NCI-H187 (cell line): Measurements from ENCODE around the gene SERPINB4.

Source experiments
- DNase-seq, 2 experiments: peaks; one replicate each; lab custom pipeline; 2025; lab: John Stamatoyannopoulos, UW

SERPINB4 gene

DNA sequence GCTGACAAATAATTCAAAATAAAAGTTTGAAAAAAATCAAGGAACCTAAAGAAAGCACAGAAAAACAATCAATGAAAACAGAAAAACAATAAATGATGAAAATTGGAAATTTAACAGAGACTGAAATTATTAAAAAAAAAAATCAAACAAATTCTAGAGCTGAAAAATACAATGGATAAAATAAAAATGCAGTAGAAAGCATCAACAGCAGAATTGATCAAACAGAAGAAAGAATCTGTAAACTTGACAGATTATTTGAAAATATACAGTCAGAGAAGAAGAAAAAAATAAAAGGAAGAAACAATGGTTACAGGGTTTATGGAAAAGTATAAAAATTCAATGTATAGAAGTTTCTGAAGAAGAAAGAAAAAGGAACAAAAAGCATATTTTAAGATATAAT lies 16.2 kb downstream of the SERPINB4 start:
- no peak for DNase-seq

DNA sequence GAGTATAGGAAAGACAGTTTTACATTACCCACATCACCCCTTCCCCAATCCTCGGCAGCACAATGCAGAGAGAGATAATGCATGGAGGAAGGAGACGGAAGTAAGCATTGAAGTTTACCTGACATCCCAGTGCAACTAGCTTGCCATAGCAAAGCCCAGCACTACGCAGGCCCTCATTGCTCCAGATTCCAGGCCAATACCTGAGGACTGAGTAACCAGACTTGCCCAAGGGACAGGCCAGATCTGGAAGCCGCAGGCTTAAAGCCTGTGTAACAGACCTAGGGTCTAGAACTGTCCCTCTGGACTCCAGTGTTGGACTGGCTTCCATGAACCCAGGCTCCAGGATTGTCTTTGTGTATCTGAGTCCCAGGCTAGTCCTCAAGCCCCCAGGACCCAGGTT lies 17.6 kb downstream of the SERPINB4 start:
- no peak for DNase-seq

DNA sequence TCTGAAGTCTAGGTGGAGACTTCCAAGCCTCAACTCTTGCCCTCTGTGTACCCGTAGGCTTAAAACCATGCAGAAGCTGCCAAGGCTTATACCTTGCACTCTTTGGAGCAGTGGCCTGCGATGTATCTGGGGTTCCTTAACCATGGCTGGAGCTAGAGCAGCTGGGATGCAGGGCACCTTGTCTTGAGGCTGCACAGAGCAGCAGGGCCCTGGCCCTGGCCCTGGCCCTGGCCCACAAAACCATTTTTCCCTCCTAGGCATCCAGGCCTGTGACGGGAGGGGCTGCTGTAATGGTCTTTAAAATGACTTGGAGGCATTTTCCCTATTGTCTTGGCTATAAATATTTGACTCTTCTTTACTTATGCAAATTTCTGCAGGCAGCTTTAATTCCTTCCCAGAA lies 19.2 kb downstream of the SERPINB4 start:
- DNase-seq, result no peak

DNA sequence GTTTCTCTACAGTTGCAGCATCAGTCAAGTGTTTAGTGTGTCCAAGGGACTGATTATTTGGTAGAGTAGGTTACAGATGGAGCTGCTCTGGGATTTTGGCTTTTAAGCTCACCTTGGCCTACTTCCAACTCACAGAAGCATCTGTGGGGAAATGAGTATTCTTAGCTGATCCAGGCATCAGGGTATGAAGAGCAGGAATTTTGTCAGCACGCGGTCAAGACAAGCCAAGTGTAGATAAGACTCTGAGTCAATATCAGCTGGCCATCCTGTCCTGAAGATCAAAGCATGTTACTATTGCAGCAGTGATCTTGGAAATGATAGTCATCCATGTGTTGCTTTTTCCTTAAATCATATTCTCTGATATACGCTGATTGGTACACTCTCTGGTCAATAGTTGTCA lies 24.4 kb downstream of the SERPINB4 start:
- no peak for DNase-seq

DNA sequence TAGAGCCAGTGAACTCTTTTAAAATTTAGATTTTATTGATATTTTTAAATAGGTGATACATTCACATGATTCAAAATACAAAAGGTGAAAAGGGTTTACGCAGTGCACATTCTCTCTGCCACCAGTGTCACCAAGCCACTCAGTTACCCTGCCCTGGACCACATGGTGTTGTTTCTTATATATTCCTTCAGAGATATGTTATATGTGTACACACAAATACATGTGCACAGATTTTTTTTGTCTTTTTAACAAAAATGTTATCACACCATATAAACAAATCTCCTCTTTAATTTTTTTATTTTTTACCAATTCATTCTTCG lies 26.2 kb downstream of the SERPINB4 start:
- no peak for DNase-seq

DNA sequence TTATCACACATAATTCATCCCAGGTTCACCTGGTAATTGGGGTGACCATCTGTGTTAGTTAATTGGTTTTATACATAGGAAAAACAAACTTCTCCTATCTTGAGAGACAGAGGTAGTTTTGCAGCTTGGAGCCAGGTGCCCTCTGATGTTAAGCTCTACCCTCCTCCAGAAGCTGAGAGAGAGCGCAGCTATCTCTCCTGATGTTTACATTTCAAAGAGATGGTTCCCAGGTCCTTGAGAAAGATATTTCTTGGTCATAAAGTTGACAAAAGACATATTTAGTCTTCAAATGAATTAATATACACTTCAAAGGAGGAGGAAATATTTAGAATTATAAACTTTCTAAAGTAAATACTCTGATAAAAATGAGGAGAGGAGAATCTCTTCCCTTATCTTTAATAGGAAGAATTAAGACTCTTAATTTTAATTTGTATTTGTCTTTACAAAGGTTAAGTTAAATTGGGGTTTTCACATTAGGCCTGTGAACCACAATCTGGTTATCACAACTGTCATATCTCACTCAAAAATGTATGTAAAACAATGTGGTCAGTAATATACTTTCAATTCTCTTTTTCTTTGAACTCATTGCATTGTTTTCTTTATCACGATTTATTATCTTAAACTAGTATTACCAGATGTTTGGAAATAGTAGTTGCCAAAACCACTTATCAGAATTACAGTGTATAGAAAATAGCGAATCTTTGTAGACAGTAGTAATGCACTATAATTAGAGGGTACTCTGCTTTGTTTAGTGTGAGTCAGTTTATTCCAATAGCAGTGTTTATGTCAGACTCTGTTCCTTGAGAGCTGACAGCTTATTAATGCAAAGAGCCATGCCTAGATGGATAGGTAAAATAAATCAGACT lies 26.8 kb downstream of the SERPINB4 start:
- no peak for DNase-seq

DNA sequence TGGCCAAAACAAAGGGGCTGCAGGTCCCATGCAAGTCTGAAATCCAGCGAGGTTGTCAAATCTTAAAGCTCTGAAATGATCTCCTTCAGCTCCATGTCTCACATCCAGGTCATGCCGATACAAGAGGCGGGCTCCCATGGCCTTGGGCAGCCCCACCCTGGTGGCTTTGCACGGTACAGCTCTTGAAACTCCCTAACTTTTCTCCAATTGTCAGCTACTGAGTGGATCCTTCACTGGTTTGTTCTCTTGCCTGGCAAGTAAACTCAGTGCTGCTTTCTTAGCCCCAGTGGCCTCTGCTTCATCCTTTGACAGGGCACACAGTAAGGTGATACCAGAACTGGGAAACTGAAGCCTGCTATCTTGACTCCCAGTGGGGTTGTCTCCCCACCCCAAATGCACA lies 30.6 kb downstream of the SERPINB4 start:
- DNase-seq, result no peak

DNA sequence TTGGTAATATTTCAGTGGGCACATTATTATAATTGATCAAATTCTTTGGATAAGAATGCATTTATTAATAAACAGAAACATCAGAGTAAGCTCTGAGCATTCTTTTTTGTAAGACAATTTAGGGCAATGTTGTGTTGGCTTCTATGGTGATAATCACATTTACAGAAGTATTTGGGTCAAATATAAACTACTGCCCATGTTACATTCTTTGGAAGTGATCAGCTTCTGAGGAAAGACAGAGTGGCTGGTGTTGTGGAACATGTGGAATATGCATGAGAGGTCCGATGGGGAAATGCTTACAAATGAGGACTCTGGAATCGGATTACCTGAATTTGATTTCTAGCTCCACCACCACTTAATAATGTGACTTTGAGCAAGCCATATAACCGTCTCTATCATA lies 37.5 kb downstream of the SERPINB4 start:
- no peak for DNase-seq

DNA sequence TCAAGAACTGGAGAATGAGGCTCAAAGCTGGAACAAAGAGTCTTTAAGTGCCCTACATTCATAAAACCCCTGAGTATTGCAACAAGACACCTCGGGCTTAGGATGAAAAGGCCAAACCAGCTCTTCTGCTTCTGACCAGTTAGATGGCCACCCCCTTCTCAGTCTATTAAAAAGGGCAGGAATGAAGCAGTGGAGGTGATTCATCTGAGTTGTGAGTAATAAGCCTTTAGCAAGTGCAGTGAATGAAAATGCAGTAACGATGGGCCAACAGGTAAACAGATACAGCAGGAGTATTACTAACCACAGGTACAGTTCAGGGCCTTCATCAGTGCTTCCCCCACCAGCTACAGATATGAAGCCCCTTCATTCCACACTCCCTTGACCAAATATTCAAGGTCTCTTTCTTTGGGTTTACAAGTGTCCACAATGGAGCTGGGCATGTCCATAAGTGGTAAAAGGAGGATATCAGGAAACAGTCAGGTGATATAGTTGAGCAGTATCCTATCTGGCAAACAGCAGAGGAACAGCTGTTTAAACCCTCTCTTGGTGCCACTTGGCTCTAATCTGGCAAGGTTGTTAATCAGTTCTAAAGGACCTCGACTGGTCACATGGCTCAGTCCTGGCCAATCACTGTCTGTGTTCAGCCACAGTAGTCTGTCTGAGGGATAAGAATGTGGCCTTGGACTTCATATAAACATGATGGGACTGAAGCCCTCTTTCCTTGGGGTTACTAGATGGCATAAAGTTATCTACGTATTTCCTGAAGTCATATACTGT lies 39.1 kb downstream of the SERPINB4 start:
- peak in 1 of 2 experiments; percentile 0 for DNase-seq

DNA sequence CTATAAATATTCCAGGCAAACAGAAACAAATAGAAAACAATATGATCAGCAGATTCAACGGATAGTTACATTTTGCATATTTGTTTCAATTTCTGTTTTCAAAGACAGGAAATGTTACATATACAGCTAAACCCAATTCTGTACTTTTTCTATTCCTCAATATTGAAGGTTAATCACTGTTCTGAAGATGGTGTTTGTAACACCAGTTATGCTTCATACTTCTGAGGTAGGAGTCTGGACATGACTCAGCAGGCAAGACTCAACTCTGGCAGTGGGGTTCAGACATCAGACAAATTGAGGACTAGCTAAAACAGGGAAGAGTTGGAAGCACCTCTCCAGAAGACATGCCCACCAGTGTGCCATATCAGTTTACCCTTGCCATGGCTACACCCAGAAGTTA lies 40.3 kb downstream of the SERPINB4 start:
- no peak for DNase-seq

DNA sequence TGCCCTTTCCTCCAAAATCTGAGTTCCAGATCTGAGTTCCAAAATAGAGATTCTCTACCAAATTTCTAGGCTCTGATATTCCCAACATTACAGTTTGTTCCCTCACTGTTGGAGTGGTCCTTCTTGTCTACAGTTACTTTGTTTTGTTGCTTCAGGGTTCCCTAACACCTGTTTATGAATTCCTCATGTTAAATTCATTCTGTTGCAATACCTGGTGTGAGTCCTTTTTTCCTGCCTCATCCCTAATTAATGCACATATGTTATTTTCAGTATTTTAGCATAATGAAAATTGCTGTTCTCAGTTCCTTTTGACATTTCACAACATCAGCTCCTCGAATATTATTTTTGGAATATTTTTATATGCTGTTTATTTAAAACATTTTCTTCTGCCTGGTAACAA lies 40.7 kb downstream of the SERPINB4 start:
- no peak for DNase-seq

DNA sequence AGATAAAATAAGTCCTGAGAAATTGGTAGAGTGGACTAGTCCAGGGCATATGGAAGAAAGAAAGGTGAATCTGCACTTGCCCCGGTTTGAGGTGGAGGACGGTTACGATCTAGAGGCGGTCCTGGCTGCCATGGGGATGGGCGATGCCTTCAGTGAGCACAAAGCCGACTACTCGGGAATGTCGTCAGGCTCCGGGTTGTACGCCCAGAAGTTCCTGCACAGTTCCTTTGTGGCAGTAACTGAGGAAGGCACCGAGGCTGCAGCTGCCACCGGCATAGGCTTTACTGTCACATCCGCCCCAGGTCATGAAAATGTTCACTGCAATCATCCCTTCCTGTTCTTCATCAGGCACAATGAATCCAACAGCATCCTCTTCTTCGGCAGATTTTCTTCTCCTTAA lies 47.1 kb downstream of the SERPINB4 start:
- DNase-seq, result no peak

DNA sequence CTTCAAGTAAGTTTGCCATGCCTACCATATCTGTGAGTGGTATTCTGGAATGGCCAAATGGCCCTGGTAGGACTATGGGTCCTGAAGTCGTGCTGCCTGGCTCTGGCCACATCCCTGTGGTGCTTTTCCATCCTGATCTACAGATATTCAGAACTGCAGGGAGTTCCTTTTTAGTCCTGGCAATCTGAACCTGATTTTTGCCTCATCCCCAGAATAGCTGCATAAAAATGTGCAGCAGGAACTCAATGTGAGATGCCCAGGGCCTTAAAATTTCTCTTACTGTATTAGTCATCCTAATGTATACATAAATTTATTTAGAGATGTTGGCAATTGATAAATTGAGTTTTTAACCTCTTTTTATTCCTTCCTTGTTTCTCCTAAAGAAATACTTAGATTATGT lies 51.6 kb downstream of the SERPINB4 start:
- no peak for DNase-seq

DNA sequence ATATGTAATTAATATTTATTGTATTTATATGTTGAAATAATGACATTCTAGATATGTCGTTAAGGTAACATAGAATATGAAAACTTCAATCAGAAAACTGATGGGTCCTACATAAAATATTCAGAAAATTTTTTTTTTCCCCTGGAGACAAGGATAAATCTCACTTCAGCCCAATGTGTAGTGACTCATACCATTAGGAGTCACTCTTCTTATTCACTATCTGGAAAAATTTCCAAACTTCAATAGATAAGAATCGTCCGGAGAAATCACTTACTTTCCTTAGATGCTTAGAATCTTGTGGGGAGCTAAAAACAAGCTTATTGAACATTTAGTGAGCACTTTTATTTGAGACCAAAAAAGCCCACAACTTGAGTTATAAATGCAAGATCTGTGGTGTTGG lies 52.3 kb downstream of the SERPINB4 start:
- DNase-seq, result no peak

DNA sequence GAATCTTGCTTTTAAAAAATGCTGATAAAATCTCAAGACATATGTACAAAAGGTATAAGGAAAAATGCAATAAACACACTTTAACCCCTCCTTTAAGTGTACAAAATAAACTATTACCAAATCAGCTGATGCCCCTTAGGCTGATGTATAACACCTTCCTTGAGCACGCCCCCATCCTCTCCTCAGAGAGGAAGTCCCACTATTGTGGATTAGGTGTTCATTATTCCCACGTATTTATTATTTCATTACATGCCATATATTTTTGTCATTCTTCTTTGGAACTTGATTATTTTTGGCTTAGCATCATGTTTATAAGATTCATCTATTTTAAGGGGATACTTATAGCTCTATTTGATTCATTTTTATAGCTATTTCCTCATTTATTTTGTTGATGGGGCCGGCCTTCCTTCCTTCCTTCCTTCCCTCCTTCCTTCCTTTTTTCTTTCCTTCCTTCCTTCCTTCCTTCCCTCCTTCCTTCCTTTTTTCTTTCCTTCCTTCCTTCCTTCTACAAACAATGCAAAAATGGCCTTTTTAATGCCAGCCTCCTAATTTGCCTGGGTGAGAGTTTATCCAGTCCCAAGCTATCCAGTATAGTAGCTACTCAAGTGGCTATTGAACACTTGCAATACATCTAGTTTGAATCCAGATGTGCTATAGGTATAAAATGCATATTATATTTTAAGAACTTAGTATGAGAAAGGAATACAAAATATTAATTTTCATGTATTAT lies 52.9 kb downstream of the SERPINB4 start:
- DNase-seq, result no peak

DNA sequence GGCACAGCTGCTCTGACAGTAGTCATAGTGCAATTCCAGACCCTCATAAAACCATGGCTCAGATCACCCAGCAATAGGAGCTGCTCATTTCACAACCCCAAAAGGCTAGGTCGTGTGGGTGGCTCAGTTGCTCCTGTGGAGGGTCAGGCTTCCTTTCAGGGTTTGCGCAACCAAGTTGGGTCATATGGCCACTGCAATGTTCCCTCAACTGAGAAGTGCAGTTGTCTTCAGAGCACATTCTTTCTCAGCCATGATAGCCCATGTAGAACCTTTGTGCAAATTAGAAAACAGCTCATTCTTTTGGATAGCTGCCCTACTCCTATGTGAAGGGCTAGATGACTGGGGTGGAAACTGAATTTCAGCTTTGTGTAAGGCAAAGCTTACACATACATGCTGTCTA lies 53.7 kb downstream of the SERPINB4 start:
- no peak for DNase-seq

DNA sequence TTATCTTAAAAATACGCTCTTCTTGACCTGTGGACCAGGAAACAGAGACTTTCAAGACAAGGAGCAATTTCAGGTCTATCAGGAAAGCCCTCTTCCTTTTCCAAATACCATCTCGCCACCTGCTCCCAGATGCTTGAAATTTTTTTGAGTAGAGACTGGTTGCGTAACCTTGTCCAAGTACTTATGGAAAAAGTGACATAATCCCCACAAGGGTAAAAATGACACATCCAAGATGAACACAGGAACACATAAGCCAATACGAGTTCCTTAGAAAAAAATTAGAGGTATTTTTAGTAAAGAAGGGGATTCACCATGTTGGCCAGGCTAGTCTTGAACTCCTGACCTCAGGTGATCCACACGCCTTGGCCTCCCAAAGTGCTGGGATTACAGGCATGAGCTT lies 55.1 kb downstream of the SERPINB4 start:
- DNase-seq, result no peak
